WERI-Rb-1 (cell line): ENCODE data around the gene TXNRD1.

Experiments
- DNase-seq: peaks from one replicate; pipeline ENCODE4 v3.0.0-alpha.2; 2020
- H3K27ac ChIP-seq: fragments of 250-450 bp; sonication (Bioruptor Pico); 2 replicates; pipeline ENCODE4 v1.5.1; 2020; ENCODE audit warnings: mild to moderate bottlenecking, moderate library complexity
- H3K27me3 ChIP-seq: fragments of 250-450 bp; sonication (Bioruptor Pico); 2 replicates; pipeline ENCODE4 v1.5.1; 2021; ENCODE audit warnings: mild to moderate bottlenecking, low read depth, moderate library complexity; ENCODE audit not compliant: insufficient read depth, severe bottlenecking
- H3K36me3 ChIP-seq: fragments of 250-450 bp; sonication (Bioruptor Pico); 2 replicates; pipeline ENCODE4 v1.5.1; 2020; ENCODE audit warnings: mild to moderate bottlenecking, moderate library complexity
- H3K4me3 ChIP-seq: 2 replicates; pipeline ENCODE4 v1.5.1; 2011; ENCODE audit warnings: low read depth, mild to moderate bottlenecking, control low read depth, low read length
- H3K9me3 ChIP-seq: fragments of 250-450 bp; sonication (Bioruptor Pico); 2 replicates; pipeline ENCODE4 v1.5.1; 2021; ENCODE audit warnings: mild to moderate bottlenecking, moderate library complexity; ENCODE audit not compliant: severe bottlenecking
- TF ChIP-seq, protein P1 (sequence below): IDR thresholded peaks from 2 replicates; pipeline ENCODE4 v1.5.1; 2011; ENCODE audit warnings: low read depth, mild to moderate bottlenecking, control low read depth, inconsistent platforms, low read length

The TXNRD1 gene

GRCh38 chr12:104199964-104200363 is 15.6 kb upstream of the TXNRD1 start:
- H3K27ac ChIP-seq, result no peak overlapping the region
- no peak overlapping the region for H3K4me3 ChIP-seq
- TF ChIP-seq, protein P1, sequence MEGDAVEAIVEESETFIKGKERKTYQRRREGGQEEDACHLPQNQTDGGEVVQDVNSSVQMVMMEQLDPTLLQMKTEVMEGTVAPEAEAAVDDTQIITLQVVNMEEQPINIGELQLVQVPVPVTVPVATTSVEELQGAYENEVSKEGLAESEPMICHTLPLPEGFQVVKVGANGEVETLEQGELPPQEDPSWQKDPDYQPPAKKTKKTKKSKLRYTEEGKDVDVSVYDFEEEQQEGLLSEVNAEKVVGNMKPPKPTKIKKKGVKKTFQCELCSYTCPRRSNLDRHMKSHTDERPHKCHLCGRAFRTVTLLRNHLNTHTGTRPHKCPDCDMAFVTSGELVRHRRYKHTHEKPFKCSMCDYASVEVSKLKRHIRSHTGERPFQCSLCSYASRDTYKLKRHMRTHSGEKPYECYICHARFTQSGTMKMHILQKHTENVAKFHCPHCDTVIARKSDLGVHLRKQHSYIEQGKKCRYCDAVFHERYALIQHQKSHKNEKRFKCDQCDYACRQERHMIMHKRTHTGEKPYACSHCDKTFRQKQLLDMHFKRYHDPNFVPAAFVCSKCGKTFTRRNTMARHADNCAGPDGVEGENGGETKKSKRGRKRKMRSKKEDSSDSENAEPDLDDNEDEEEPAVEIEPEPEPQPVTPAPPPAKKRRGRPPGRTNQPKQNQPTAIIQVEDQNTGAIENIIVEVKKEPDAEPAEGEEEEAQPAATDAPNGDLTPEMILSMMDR, result no peak
- no peaks in the 10 kb centered on the region for H3K27me3 ChIP-seq
- H3K36me3 ChIP-seq, result no peaks in the 10 kb centered on the region
- DNase-seq, result no peak
- no peaks in the 10 kb centered on the region for H3K9me3 ChIP-seq

GRCh38 chr12:104201238-104202001 is 14.2 kb upstream of the TXNRD1 start:
- no peaks in the 10 kb centered on the region for H3K27me3 ChIP-seq
- peak; percentile 50 for DNase-seq
- no peak overlapping the region for H3K4me3 ChIP-seq
- no peaks in the 10 kb centered on the region for H3K36me3 ChIP-seq
- TF ChIP-seq, protein P1, result peak; percentile 77
- no peaks in the 10 kb centered on the region for H3K9me3 ChIP-seq
- no peak overlapping the region for H3K27ac ChIP-seq

- no peak for DNase-seq
- H3K36me3 ChIP-seq, result no peaks in the 10 kb centered on the region
- TF ChIP-seq, protein P1, result no peak
- no peaks in the 10 kb centered on the region for H3K27me3 ChIP-seq
- H3K27ac ChIP-seq, result no peak overlapping the region
- no peaks in the 10 kb centered on the region for H3K9me3 ChIP-seq
- H3K4me3 ChIP-seq, result no peak overlapping the region
These were observed 10.7 kb upstream of the TXNRD1 start for GRCh38 chr12:104204690-104205480.

DNA sequence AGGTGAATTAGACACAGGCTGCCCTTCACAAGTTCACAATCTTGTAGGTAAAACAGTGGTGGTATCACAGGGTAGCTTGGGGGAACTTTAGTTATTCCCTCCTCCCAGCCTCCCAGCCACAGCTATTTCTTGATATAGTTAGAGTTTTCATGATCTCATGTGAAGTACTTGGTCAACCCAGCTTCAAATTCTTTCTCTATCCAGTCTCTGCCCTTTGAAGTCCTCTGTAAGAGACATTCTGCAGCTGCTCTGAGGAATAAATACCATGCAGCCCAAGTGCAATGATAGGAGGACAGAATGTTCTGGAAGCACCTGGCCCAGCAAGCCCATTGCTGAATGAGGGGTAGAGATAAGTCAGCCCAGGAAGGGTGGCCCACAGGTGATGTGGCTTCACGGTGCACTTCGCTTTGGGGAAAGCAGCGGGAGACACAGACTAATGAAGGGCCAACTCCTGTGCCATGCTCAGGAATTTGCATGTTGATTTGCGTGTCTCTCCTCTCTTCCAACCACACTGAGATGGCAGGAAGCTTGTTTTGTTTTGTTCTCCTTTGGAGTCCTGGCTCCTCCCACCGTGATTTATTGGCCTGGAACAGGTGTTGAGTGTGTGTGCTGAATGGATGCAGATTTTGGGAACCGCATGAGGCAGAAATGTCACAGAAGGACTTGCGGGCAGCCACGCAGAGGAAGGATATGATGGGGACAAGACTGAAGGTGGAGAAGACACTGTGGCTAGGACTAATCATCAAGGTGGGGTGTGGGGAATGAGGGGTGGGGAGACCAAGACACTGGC is 8.0 kb upstream of the TXNRD1 start:
- H3K4me3 ChIP-seq, result no peak overlapping the region
- no peaks in the 10 kb centered on the region for H3K27me3 ChIP-seq
- H3K27ac ChIP-seq, result no peak overlapping the region
- no peak for DNase-seq
- H3K36me3 ChIP-seq, result no peaks in the 10 kb centered on the region
- TF ChIP-seq, protein P1, result no peak
- no peaks in the 10 kb centered on the region for H3K9me3 ChIP-seq

GRCh38 chr12:104212516-104212915 is 3.1 kb upstream of the TXNRD1 start:
- H3K27me3 ChIP-seq, result no peaks in the 10 kb centered on the region
- TF ChIP-seq, protein P1, result no peak
- no peaks in the 10 kb centered on the region for H3K9me3 ChIP-seq
- no peak overlapping the region for H3K4me3 ChIP-seq
- no peaks in the 10 kb centered on the region for H3K36me3 ChIP-seq
- no peak overlapping the region for H3K27ac ChIP-seq
- DNase-seq, result no peak
